ENCODE measurements around the gene PTPN14. TPM values are rescaled to one million over a fixed set of nuclear protein-coding genes. Genes with fewer than 3 reads are reported as not detected.

The PTPN14 gene
- total and polyA plus RNA-seq, 2 experiments from 2014 or later: 18.7 to 70.2 TPM

DNA sequence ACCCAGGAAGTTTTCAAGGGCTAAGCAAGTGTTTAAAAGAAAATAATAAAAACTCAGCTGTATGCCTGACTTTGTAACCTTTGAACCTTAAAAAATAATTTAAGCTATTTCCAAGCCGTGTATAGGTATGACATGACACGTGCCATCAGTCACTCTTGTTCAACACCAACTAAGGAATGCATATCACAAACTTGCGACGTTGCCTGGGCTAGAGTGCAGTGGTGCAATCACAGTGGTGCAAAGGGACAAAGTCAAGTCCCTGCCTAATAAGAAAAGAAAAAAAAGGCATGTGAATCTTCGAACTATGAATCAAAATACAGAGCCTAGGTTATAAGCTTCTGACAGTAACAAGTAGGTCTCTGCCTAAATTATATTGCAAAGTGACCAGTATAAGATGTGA lies 191.3 kb downstream of the PTPN14 start (continued):
- TF ChIP-seq ZNF462 (CRISPR knock-in tag; IDR thresholded peaks at IDR 0.05) (no peak), ETS1 (IDR thresholded peaks at IDR 0.05) (no peak), ZNF331 (CRISPR knock-in tag; IDR thresholded peaks at IDR 0.05; ENCODE audit: low read depth) (no peak), POLR2AphosphoS5 (IDR thresholded peaks at IDR 0.05; ENCODE audit: low read depth) (no peak), NANOG (IDR thresholded peaks at IDR 0.05; ENCODE audit: borderline replicate concordance) (no peak)

DNA sequence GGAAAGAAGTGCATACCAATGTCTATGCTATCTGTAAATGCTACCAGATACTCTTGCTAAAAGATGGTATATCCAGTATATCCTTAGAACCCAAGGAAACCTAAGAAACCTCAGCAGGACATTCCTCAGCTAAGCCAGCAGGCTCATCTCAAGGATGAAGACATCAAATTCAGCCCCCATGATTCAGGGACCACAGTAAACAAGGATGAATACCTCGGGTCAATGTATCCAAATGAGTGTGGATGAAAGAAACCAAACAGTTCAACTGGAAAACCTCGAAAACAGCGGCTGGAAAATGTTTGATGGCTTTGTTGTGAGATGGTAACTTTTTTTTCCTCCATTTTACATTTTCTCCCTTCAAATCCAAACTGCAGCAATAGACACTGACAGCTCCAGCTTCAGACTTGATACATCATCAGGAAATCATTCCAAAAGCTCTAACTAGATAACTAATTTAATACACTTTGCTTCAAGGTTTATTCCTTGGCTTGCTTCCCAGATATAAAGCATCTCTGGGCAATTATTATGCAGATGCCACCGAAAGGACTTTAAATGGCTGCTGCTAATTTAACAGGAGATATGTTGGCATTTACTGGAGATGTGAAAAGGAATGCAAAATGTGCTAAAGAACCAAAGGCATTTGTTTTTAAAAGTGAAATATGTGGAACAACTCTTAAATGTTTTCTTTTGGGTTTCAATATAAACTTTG lies 196.8 kb downstream of the PTPN14 start:
- Mint-ChIP-seq H3K9me3 (no peaks in the 10 kb centered on the region), H3K36me3 (ENCODE audit: low read depth) (peaks cover 37% of the 10 kb centered on the region), H3K4me1 (peaks cover 23% of the 10 kb centered on the region), H3K4me3 (no peak overlapping the region), H3K27me3 (ENCODE audit: insufficient read depth, low read depth, poor library complexity) (no peaks in the 10 kb centered on the region), H3K27ac (no peak overlapping the region)
- Histone ChIP-seq H2AFZ (no peak overlapping the region), H3K36me3 (ENCODE audit: insufficient read depth) (peaks cover 14% of the 10 kb centered on the region), H3K27ac (ENCODE audit: low read depth) (no peak overlapping the region; the same call in 1 of the 2 replicates), H3K4me1 (ENCODE audit: insufficient read depth) (peaks cover 15% of the 10 kb centered on the region; the same call in 1 of the 2 replicates), H3F3A (replicated peaks; ENCODE audit: low read depth) (no peaks in the 10 kb centered on the region), H3K4me3 (no peak overlapping the region), H3K27me3 (ENCODE audit: insufficient read depth) (no peaks in the 10 kb centered on the region), H3K4me2 (no peak overlapping the region; the same call in none of the 2 replicates), H4K20me1 (replicated peaks; ENCODE audit: insufficient read depth) (no peaks in the 10 kb centered on the region), H3K9me2 (ENCODE audit: insufficient read depth) (no peaks in the 10 kb centered on the region; the same call in 1 of the 2 replicates), H3K79me2 (replicated peaks; ENCODE audit: insufficient read depth) (no peaks in the 10 kb centered on the region)
- no peak for DNase-seq (ENCODE audit: low spot score)
- ATAC-seq: no peak
- no peak for TF ChIP-seq NANOG (IDR thresholded peaks at IDR 0.05; ENCODE audit: borderline replicate concordance)
- TF ChIP-seq CTCF (conservative IDR thresholded peaks at IDR 0.05; ENCODE audit: low read depth in 2 of 2): no peak
- TF ChIP-seq ZNF331 (CRISPR knock-in tag; IDR thresholded peaks at IDR 0.05; ENCODE audit: low read depth): no peak
- TF ChIP-seq CREB1 (CRISPR knock-in tag; IDR thresholded peaks at IDR 0.05; ENCODE audit: low read depth): no peak

All from GM23338 (cell line).